IMR-90 (cell line): Measurements from ENCODE around the gene TMEM45A. TPM values are rescaled to one million over a fixed set of nuclear protein-coding genes. Genes with fewer than 3 reads are reported as not detected.

Experiments
- ATAC-seq: fragments of 200-7000 bp; cut with Tn5 transposase; 2 replicates; pipeline ENCODE4 v1.9.1; 2020; ENCODE audit warnings: low read depth, mild to moderate bottlenecking, moderate library complexity
- BruUV-seq: library from RNA; stranded (reverse); fragments of 400-500 nt; replicated peaks from 2 replicates; lab custom pipeline; 2021; lab: Mats Ljungman, UMichigan
- CTCF ChIA-PET: fragments of 300-600 bp; formaldehyde crosslinking; extraction: SDS; loops from one replicate; lab custom pipeline; 2021; ENCODE audit warnings: antibody characterized with exemption; lab: Yijun Ruan, JAX
- POLR2A ChIA-PET: fragments of 300-600 bp; sonication (Branson Sonifier 250); formaldehyde crosslinking; loops from one replicate; lab custom pipeline; 2022; ENCODE audit warnings: antibody characterized with exemption; ENCODE audit not compliant: unreplicated experiment; lab: Charles Lee
- DNase-seq: peaks from one replicate; pipeline ENCODE4 v3.0.0; 2013
- H2AFZ ChIP-seq: replicated peaks from 2 replicates; pipeline ENCODE3; 2013; ENCODE audit warnings: low read length, mild to moderate bottlenecking; ENCODE audit not compliant: poor library complexity
- H2AK5ac ChIP-seq: 2 replicates; pipeline ENCODE4 v1.6.1; 2013; ENCODE audit warnings: low read depth, low read length, inconsistent platforms
- H2AK9ac ChIP-seq: replicated peaks from 2 replicates; pipeline ENCODE3; 2013; ENCODE audit warnings: mild to moderate bottlenecking, low read depth, low read length, moderate library complexity; ENCODE audit not compliant: poor library complexity
- H2BK120ac ChIP-seq: 2 replicates; pipeline ENCODE4 v1.6.1; 2013; ENCODE audit warnings: low read depth, low read length, inconsistent platforms
- H2BK15ac ChIP-seq: 3 replicates; pipeline ENCODE4 v1.6.1; 2013; ENCODE audit warnings: low read depth, low read length, inconsistent platforms
- H2BK20ac ChIP-seq: 2 replicates; pipeline ENCODE4 v1.6.1; 2013; ENCODE audit warnings: low read depth, mild to moderate bottlenecking, inconsistent platforms, low read length, moderate library complexity
- H2BK5ac ChIP-seq: 2 replicates; pipeline ENCODE4 v1.6.1; 2013; ENCODE audit warnings: mild to moderate bottlenecking, low read depth, low read length, inconsistent platforms; ENCODE audit not compliant: poor library complexity, severe bottlenecking
- H3K14ac ChIP-seq: replicated peaks from 2 replicates; pipeline ENCODE4 v1.6.1; 2013; ENCODE audit warnings: low read depth, low read length, inconsistent platforms
- H3K18ac ChIP-seq: 2 replicates; pipeline ENCODE4 v1.6.1; 2013; ENCODE audit warnings: low read depth, low read length, control low read depth
- H3K23ac ChIP-seq: 2 replicates; pipeline ENCODE4 v1.6.1; 2013; ENCODE audit warnings: low read depth, low read length, inconsistent platforms
- H3K27ac ChIP-seq: 2 replicates; pipeline ENCODE4 v1.5.1; 2013; ENCODE audit warnings: mild to moderate bottlenecking, control low read depth, low read length; ENCODE audit not compliant: insufficient read depth
- H3K27me3 ChIP-seq: 2 replicates; pipeline ENCODE4 v1.6.1; 2013; ENCODE audit warnings: low read length; ENCODE audit not compliant: control insufficient read depth, insufficient read depth
- H3K36me3 ChIP-seq: 2 replicates; pipeline ENCODE4 v1.6.1; 2013; ENCODE audit warnings: low read length, mixed read lengths; ENCODE audit not compliant: control insufficient read depth, insufficient read depth
- H3K4ac ChIP-seq: 2 replicates; pipeline ENCODE4 v1.6.1; 2013; ENCODE audit warnings: low read depth, low read length, inconsistent platforms
- H3K4me1 ChIP-seq: 2 replicates; pipeline ENCODE4 v1.6.1; 2013; ENCODE audit warnings: low read length, mixed read lengths; ENCODE audit not compliant: control insufficient read depth, insufficient read depth
- H3K4me2 ChIP-seq: 2 replicates; pipeline ENCODE4 v1.6.1; 2013; ENCODE audit warnings: low read depth, mild to moderate bottlenecking, control low read depth, low read length, moderate library complexity
- H3K4me3 ChIP-seq: 2 replicates; pipeline ENCODE4 v1.5.1; 2013; ENCODE audit warnings: low read depth, mild to moderate bottlenecking, control low read depth, low read length, moderate library complexity; ENCODE audit not compliant: insufficient read depth
- H3K56ac ChIP-seq: 2 replicates; pipeline ENCODE4 v1.6.1; 2013; ENCODE audit warnings: low read length, inconsistent platforms; ENCODE audit not compliant: insufficient read depth; ENCODE audit errors: extremely low read depth
- H3K79me1 ChIP-seq, 2 experiments: 2 replicates each; pipeline ENCODE4 v1.6.1; 2013; ENCODE audit warnings: low read length in 2 of 2, inconsistent platforms in 1 of 2, low read depth in 1 of 2
- H3K9ac ChIP-seq: 2 replicates; pipeline ENCODE4 v1.6.1; 2013; ENCODE audit warnings: low read depth, low read length, control low read depth
- H3K9me1 ChIP-seq: 2 replicates; pipeline ENCODE4 v1.6.1; 2013; ENCODE audit warnings: low read length, inconsistent platforms; ENCODE audit not compliant: insufficient read depth
- H3K9me3 ChIP-seq: 2 replicates; pipeline ENCODE4 v1.6.1; 2013; ENCODE audit warnings: low read length; ENCODE audit not compliant: control insufficient read depth, insufficient read depth
- H4K20me1 ChIP-seq: 2 replicates; pipeline ENCODE4 v1.6.1; 2013; ENCODE audit warnings: low read length, inconsistent platforms; ENCODE audit not compliant: insufficient read depth
- H4K5ac ChIP-seq: 2 replicates; pipeline ENCODE4 v1.6.1; 2013; ENCODE audit warnings: mild to moderate bottlenecking, low read depth, low read length, control low read depth
- H4K8ac ChIP-seq, 2 experiments: 2 replicates each; pipeline ENCODE4 v1.6.1; 2013; ENCODE audit warnings: low read depth in 2 of 2, low read length in 2 of 2, control low read depth in 1 of 2, inconsistent platforms in 1 of 2
- H4K91ac ChIP-seq: 2 replicates; pipeline ENCODE4 v1.6.1; 2013; ENCODE audit warnings: low read depth, low read length, inconsistent platforms; ENCODE audit not compliant: insufficient read depth
- BHLHE40 ChIP-seq: fragments of 150-350 bp; IDR thresholded peaks from 2 replicates; pipeline ENCODE4 v1.6.1; 2016; ENCODE audit warnings: mild to moderate bottlenecking, low read depth, low read length
- CEBPB ChIP-seq: IDR thresholded peaks from 2 replicates; pipeline ENCODE4 v1.6.1; 2012; ENCODE audit warnings: low read depth, low read length, improper control_type of control experiment
- CTCF ChIP-seq: conservative IDR thresholded peaks from 2 replicates; pipeline ENCODE4 v1.5.1; 2012; ENCODE audit warnings: mild to moderate bottlenecking, low read depth, low read length, improper control_type of control experiment
- ELK1 ChIP-seq: fragments of 150-350 bp; IDR thresholded peaks from 2 replicates; pipeline ENCODE4 v1.6.1; 2016; ENCODE audit warnings: low read depth, mild to moderate bottlenecking, low read length, moderate library complexity, borderline replicate concordance
- FOS ChIP-seq: fragments of 150-350 bp; IDR thresholded peaks from 2 replicates; pipeline ENCODE4 v1.6.1; 2016; ENCODE audit warnings: low read depth, low read length
- MAFK ChIP-seq: IDR thresholded peaks from 2 replicates; pipeline ENCODE4 v1.6.1; 2012; ENCODE audit warnings: low read depth, low read length, improper control_type of control experiment
- MXI1 ChIP-seq: IDR thresholded peaks from 2 replicates; pipeline ENCODE4 v1.6.1; 2012; ENCODE audit warnings: low read depth, mild to moderate bottlenecking, low read length, moderate library complexity, borderline replicate concordance
- NFE2L2 ChIP-seq: fragments of 150-350 bp; IDR thresholded peaks from 2 replicates; pipeline ENCODE4 v1.6.1; 2016; ENCODE audit warnings: low read depth, mild to moderate bottlenecking, low read length
- POLR2A ChIP-seq: IDR thresholded peaks from 2 replicates; pipeline ENCODE4 v1.6.1; 2012; ENCODE audit warnings: mild to moderate bottlenecking, low read depth, low read length
- RCOR1 ChIP-seq: IDR thresholded peaks from 2 replicates; pipeline ENCODE4 v1.6.1; 2012; ENCODE audit warnings: mild to moderate bottlenecking, low read length, improper control_type of control experiment; ENCODE audit not compliant: insufficient replicate concordance
- RFX5 ChIP-seq: IDR thresholded peaks from 2 replicates; pipeline ENCODE4 v1.8.0; 2012; ENCODE audit warnings: low read depth, mild to moderate bottlenecking, low read length, moderate library complexity
- SMC3 ChIP-seq: fragments of 150-350 bp; IDR thresholded peaks from 2 replicates; pipeline ENCODE4 v1.6.1; 2016; ENCODE audit warnings: low read depth, mild to moderate bottlenecking, antibody characterized with exemption, low read length, moderate library complexity
- WGBS, 2 experiments: methylation state at CpG; one replicate each; pipeline versions ENCODE4 v1.1.5 to v1.1.7; 2013; ENCODE audit warnings: missing lambda C conversion rate in 2 of 2; ENCODE audit not compliant: insufficient read length in 1 of 2; ENCODE audit errors: extremely low coverage in 2 of 2; 5-methylcytosine and 5-hydroxymethylcytosine counted together
- dilution Hi-C: fragments of 300-500 bp; cut with HindIII; formaldehyde crosslinking; loops from one replicate; pipeline ENCODE4 v1.14.3; 2018; ENCODE audit warnings: low sequenced_read_pairs; ENCODE audit not compliant: unreplicated experiment
- in situ Hi-C: fragments of 300-500 bp; cut with MboI; formaldehyde crosslinking; loops from 3 replicates; pipeline ENCODE4 v1.14.3; 2019; ENCODE audit warnings: low sequenced_read_pairs, inconsistent platforms, mixed read lengths
- intact Hi-C: fragments of 100-400 bp; cut with micrococcal nuclease; formaldehyde crosslinking; loops from 2 replicates; pipeline ENCODE4 v1.10.0; 2022
- polyA plus RNA-seq, 3 experiments: library from polyadenylated mRNA; depleted of rRNA; stranded (reverse); fragments of >200 nt; gene quantifications; 2 replicates each; pipeline ENCODE4 v1.2.3, GENCODE V29; 2012; ENCODE audit warnings: low replicate concordance in 1 of 3
- total RNA-seq: library from RNA; depleted of rRNA; stranded (reverse); fragments of >200 nt; gene quantifications from 2 replicates; pipeline ENCODE4 v1.2.3, GENCODE V29; 2012
- TF ChIP-seq, protein P1 (sequence below): fragments of 150-350 bp; IDR thresholded peaks from 2 replicates; pipeline ENCODE4 v1.6.1; 2017; ENCODE audit warnings: mild to moderate bottlenecking, antibody characterized with exemption, low read length, low read depth

TMEM45A gene
- total and polyA plus RNA-seq, 2 of the 4 experiments (the other 2 are of a cell fraction) = 13.6 to 21.7 TPM

- no peak overlapping the region for H4K8ac ChIP-seq
- no peak overlapping the region for H2AK5ac ChIP-seq
- no peak overlapping the region for H3K27ac ChIP-seq
- no peak for ATAC-seq
- 0 out of 2 replicates have a peak, but pooled peaks cover 2% of the 10 kb centered on the region for H3K4me1 ChIP-seq
- DNase-seq = no peak
- peaks cover 3% of the 10 kb centered on the region for H3K36me3 ChIP-seq
- no peak overlapping the region for H2BK20ac ChIP-seq
- no peak overlapping the region for H4K5ac ChIP-seq
- dilution Hi-C loops (no loop called here), in situ Hi-C loops (no loop called here), intact Hi-C loops (no loop called here)
- no peak overlapping the region for H3K14ac ChIP-seq
- WGBS, 2 experiments = no CpG with 5 or more reads among the region's 1 CpG
- no peak overlapping the region for H4K91ac ChIP-seq
- H3K79me1 ChIP-seq = peaks cover 11% of the 10 kb centered on the region in 2 experiments; a peak in 3 of 4 replicates
- no peak overlapping the region for H2BK120ac ChIP-seq
- no peak overlapping the region for H3K56ac ChIP-seq
- H3K9me3 ChIP-seq = peaks cover 4% of the 10 kb centered on the region; the same call in 1 of the 2 replicates
- no TSS peak for BruUV-seq
- no peak overlapping the region for H3K4me2 ChIP-seq
- no peaks in the 10 kb centered on the region for H4K20me1 ChIP-seq
- H2BK15ac ChIP-seq = no peak overlapping the region
- no peak overlapping the region for H3K4ac ChIP-seq
- no peaks in the 10 kb centered on the region for H3K27me3 ChIP-seq
- TF ChIP-seq MAFK (no peak), MXI1 (no peak), RFX5 (no peak), BHLHE40 (no peak), NFE2L2 (no peak), ELK1 (no peak), CTCF (no peak), POLR2A (no peak), RCOR1 (no peak), CEBPB (no peak), FOS (no peak), SMC3 (no peak)
- TF ChIP-seq, protein P1, sequence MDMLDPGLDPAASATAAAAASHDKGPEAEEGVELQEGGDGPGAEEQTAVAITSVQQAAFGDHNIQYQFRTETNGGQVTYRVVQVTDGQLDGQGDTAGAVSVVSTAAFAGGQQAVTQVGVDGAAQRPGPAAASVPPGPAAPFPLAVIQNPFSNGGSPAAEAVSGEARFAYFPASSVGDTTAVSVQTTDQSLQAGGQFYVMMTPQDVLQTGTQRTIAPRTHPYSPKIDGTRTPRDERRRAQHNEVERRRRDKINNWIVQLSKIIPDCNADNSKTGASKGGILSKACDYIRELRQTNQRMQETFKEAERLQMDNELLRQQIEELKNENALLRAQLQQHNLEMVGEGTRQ = no peak
- H3K18ac ChIP-seq = no peak overlapping the region
- no peak overlapping the region for H3K4me3 ChIP-seq
- CTCF ChIA-PET = no interaction called here
- no peak overlapping the region for H3K9ac ChIP-seq
- H2AFZ ChIP-seq = no peak overlapping the region
- no peak overlapping the region for H2AK9ac ChIP-seq
- POLR2A ChIA-PET = interaction anchor here (0.6 kb wide), 1 partner anchor 10 kb away, joined by 6 read pairs; no protein-coding TSS in a partner anchor
- no peak overlapping the region for H3K23ac ChIP-seq
- H2BK5ac ChIP-seq = no peak overlapping the region
- no peaks in the 10 kb centered on the region; the same call in 1 of the 2 replicates for H3K9me1 ChIP-seq
These were observed 11.0 kb downstream of the TMEM45A start for GRCh38 chr3:100503448-100503847.
